ENCODE data around the gene CREG2. TPM values are rescaled to one million over a fixed set of nuclear protein-coding genes. Genes with fewer than 3 reads are reported as not detected.

CREG2 gene
- polyA plus RNA-seq, 1 of the 3 experiments (the other 2 are of a cell fraction), result 1.4 TPM

DNA sequence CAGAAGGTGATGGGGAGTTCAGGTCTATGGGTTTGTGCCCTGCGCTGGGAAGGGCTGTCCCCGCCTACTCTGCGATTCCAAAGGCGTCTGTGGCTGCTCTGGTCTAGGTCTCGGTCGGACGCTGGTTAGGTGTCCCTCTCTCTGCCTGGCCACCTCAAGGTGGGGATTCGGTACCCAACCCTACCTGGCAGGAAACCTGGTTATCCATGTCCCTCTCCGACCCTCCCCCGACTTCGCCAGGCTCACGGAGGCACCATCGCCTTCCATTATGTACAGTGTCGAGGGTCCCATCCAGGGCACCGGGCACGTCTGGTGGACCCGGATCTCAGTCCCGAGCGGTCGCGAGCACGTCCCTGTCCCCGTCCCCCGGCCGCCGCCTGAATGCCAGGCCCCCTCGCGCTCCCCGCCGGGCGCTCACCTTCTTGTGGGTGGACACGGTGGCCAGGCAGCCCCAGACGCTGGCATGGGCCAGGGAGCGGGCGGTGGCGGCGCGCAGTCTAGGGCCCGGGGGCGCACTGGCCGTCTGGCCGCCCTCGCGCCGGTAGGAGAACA, 628 bp downstream of the CREG2 start:
- TF ChIP-seq JUND (IDR thresholded peaks at IDR 0.05) (no peak), TEAD4 (IDR thresholded peaks at IDR 0.05; ENCODE audit: borderline replicate concordance, insufficient read depth) (no peak), MEF2A (IDR thresholded peaks at IDR 0.05; ENCODE audit: borderline replicate concordance, low read depth) (no peak)
- Histone ChIP-seq H3K4me1 (ENCODE audit: control insufficient read depth in 1 of 2, insufficient read depth in 2 of 2, low read depth in 1 of 2, low read length in 1 of 2) (peaks cover 0 to 11% of the 10 kb centered on the region in 2 experiments; a peak in 1 of 4 replicates), H3K9ac (no peak overlapping the region), H2AFZ (ENCODE audit: low read depth) (peak overlapping the region; percentile 82; the same call in 1 of the 2 replicates), H3K4me2 (peak overlapping the region; percentile 97), H3K36me3 (replicated peaks in 1 of 2; ENCODE audit: control insufficient read depth in 1 of 2, insufficient read depth in 2 of 2, low read length in 1 of 2) (no peaks in the 10 kb centered on the region), H3F3A (replicated peaks; ENCODE audit: insufficient read depth) (peaks cover 7% of the 10 kb centered on the region), H3K9me3 (no peaks in the 10 kb centered on the region), H4K20me1 (ENCODE audit: insufficient read depth) (no peaks in the 10 kb centered on the region), H3K27me3 (ENCODE audit: insufficient read depth) (peaks cover 5% of the 10 kb centered on the region; the same call in 1 of the 2 replicates), H3K9me2 (no peaks in the 10 kb centered on the region), H3K27ac (ENCODE audit: low read depth in 2 of 2, low read length in 1 of 2) (no peak overlapping the region), H3K79me2 (ENCODE audit: insufficient read depth) (no peaks in the 10 kb centered on the region), H3K4me3 (ENCODE audit: low read depth in 2 of 2, low read length in 1 of 2) (peak overlapping the region; percentile 61 to 66)
- POLR2A ChIA-PET, result interaction anchor here (1.2 to 1.3 kb wide), 2 partner anchors 14 to 78 kb away, joined by 3 to 4 read pairs; partner anchors contain the start of gene RNF149
- DNase-seq, result peak; percentile 77
- CTCF ChIA-PET, result interaction anchor here (0.7 to 3.7 kb wide), 31 partner anchors 10 to 854 kb away, joined by 3 to 34 read pairs (median 4); partner anchors contain the start of gene RNF149
- WGBS (ENCODE audit: low lambda C conversion rate), result 10% methylated on average over 11 of the region's 45 CpGs

DNA sequence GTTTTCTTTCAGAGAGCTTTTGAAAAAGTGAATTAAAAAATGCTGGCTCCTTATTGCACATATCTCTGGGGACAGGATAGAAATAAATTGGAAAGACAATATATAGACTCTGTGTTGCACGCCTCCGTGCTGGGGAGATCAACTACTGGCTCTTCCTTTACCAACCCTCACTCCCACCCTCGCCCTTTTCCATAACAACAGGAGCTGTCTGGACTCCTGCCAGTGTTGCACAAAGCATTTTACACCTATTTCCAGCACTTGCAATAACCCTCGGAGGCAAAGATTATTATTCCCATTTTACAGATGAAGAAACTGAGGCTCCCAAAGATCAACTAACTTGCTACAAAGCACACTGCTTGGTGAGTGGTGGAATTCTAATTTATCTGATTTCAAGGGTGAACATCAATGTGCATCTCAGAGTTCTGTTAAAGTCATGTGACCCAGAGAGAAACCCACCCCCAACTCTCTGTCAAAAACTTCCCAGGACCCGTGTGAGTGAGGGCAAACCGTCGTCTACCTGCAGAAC, 4.2 kb downstream of the CREG2 start:
- Histone ChIP-seq H3K27me3 (ENCODE audit: insufficient read depth) (peaks cover 5% of the 10 kb centered on the region; the same call in 1 of the 2 replicates), H3K9me2 (no peaks in the 10 kb centered on the region), H3K79me2 (ENCODE audit: insufficient read depth) (no peaks in the 10 kb centered on the region), H3K27ac (ENCODE audit: low read depth in 2 of 2, low read length in 1 of 2) (no peak overlapping the region), H3K36me3 (replicated peaks in 1 of 2; ENCODE audit: control insufficient read depth in 1 of 2, insufficient read depth in 2 of 2, low read length in 1 of 2) (no peaks in the 10 kb centered on the region), H3K4me2 (no peak overlapping the region), H3K4me1 (ENCODE audit: control insufficient read depth in 1 of 2, insufficient read depth in 2 of 2, low read depth in 1 of 2, low read length in 1 of 2) (peaks cover 0 to 11% of the 10 kb centered on the region in 2 experiments; a peak in 1 of 4 replicates), H3K9me3 (no peaks in the 10 kb centered on the region), H2AFZ (ENCODE audit: low read depth) (no peak overlapping the region), H3K4me3 (ENCODE audit: low read depth in 2 of 2, low read length in 1 of 2) (no peak overlapping the region), H3F3A (replicated peaks; ENCODE audit: insufficient read depth) (peaks cover 2% of the 10 kb centered on the region), H3K9ac (no peak overlapping the region), H4K20me1 (ENCODE audit: insufficient read depth) (no peaks in the 10 kb centered on the region)
- POLR2A ChIA-PET, result interaction anchor here (1.1 kb wide), 1 partner anchor 130 kb away, joined by 3 read pairs; no protein-coding TSS in a partner anchor
- TF ChIP-seq, protein P1, sequence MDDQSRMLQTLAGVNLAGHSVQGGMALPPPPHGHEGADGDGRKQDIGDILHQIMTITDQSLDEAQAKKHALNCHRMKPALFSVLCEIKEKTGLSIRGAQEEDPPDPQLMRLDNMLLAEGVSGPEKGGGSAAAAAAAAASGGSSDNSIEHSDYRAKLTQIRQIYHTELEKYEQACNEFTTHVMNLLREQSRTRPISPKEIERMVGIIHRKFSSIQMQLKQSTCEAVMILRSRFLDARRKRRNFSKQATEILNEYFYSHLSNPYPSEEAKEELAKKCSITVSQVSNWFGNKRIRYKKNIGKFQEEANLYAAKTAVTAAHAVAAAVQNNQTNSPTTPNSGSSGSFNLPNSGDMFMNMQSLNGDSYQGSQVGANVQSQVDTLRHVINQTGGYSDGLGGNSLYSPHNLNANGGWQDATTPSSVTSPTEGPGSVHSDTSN (IDR thresholded peaks at IDR 0.05), result no peak
- CTCF ChIA-PET, result interaction anchor here (0.6 to 1.0 kb wide), 2 partner anchors 9 to 75 kb away, joined by 3 read pairs; no protein-coding TSS in a partner anchor
- DNase-seq, result no peak
- WGBS (ENCODE audit: low lambda C conversion rate), result 86% methylated on average over 7 of the region's 7 CpGs

DNA sequence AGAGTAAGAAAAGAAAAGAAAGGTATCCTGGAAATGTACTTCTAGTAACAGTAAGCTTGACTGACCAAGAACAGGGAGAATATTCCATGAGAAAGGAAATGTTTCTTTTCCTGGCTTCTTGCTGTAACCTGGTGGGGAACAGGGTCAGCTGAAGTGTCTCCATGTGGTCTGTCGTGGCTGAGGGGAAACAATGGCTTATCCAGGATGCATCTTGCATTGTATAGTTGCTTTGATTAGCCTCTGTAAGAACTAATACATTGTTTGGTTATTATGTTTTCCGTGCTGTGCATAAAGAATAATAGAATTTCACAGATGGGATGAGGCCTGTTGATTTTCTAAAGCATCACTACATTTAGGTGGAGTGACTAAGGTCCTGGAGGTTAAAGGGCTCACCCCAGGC, 4.9 kb downstream of the CREG2 start:
- H4K20me1 ChIP-seq (ENCODE audit: insufficient read depth), result no peaks in the 10 kb centered on the region
- no peaks in the 10 kb centered on the region for H3K79me2 ChIP-seq (ENCODE audit: insufficient read depth)
- no peak overlapping the region for H3K4me2 ChIP-seq
- no peaks in the 10 kb centered on the region for H3K36me3 ChIP-seq (replicated peaks in 1 of 2; ENCODE audit: control insufficient read depth in 1 of 2, insufficient read depth in 2 of 2, low read length in 1 of 2)
- peaks cover 0 to 6% of the 10 kb centered on the region in 2 experiments; a peak in 1 of 4 replicates for H3K4me1 ChIP-seq (ENCODE audit: control insufficient read depth in 1 of 2, insufficient read depth in 2 of 2, low read depth in 1 of 2, low read length in 1 of 2)
- 89% methylated on average over 2 of the region's 2 CpGs for WGBS (ENCODE audit: low lambda C conversion rate)
- H2AFZ ChIP-seq (ENCODE audit: low read depth), result no peak overlapping the region
- H3K27me3 ChIP-seq (ENCODE audit: insufficient read depth), result peaks cover 5% of the 10 kb centered on the region; the same call in 1 of the 2 replicates
- H3K4me3 ChIP-seq (ENCODE audit: low read depth in 2 of 2, low read length in 1 of 2), result no peak overlapping the region
- TF ChIP-seq, protein P2, sequence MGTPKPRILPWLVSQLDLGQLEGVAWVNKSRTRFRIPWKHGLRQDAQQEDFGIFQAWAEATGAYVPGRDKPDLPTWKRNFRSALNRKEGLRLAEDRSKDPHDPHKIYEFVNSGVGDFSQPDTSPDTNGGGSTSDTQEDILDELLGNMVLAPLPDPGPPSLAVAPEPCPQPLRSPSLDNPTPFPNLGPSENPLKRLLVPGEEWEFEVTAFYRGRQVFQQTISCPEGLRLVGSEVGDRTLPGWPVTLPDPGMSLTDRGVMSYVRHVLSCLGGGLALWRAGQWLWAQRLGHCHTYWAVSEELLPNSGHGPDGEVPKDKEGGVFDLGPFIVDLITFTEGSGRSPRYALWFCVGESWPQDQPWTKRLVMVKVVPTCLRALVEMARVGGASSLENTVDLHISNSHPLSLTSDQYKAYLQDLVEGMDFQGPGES (IDR thresholded peaks at IDR 0.05; ENCODE audit: low read depth, low read length), result no peak
- TF ChIP-seq, protein P3, sequence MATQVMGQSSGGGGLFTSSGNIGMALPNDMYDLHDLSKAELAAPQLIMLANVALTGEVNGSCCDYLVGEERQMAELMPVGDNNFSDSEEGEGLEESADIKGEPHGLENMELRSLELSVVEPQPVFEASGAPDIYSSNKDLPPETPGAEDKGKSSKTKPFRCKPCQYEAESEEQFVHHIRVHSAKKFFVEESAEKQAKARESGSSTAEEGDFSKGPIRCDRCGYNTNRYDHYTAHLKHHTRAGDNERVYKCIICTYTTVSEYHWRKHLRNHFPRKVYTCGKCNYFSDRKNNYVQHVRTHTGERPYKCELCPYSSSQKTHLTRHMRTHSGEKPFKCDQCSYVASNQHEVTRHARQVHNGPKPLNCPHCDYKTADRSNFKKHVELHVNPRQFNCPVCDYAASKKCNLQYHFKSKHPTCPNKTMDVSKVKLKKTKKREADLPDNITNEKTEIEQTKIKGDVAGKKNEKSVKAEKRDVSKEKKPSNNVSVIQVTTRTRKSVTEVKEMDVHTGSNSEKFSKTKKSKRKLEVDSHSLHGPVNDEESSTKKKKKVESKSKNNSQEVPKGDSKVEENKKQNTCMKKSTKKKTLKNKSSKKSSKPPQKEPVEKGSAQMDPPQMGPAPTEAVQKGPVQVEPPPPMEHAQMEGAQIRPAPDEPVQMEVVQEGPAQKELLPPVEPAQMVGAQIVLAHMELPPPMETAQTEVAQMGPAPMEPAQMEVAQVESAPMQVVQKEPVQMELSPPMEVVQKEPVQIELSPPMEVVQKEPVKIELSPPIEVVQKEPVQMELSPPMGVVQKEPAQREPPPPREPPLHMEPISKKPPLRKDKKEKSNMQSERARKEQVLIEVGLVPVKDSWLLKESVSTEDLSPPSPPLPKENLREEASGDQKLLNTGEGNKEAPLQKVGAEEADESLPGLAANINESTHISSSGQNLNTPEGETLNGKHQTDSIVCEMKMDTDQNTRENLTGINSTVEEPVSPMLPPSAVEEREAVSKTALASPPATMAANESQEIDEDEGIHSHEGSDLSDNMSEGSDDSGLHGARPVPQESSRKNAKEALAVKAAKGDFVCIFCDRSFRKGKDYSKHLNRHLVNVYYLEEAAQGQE (IDR thresholded peaks at IDR 0.05; ENCODE audit: low read depth, low read length), result no peak
- no peak for TF ChIP-seq RXRA (IDR thresholded peaks at IDR 0.05; ENCODE audit: borderline replicate concordance, low read depth)
- TF ChIP-seq FOSL2 (IDR thresholded peaks at IDR 0.05; ENCODE audit: borderline replicate concordance, low read depth), result no peak
- TF ChIP-seq TEAD4 (IDR thresholded peaks at IDR 0.05; ENCODE audit: borderline replicate concordance, insufficient read depth), result no peak
- no peak for TF ChIP-seq ELF1 (IDR thresholded peaks at IDR 0.05)
- no peak for TF ChIP-seq GABPA (IDR thresholded peaks at IDR 0.05; ENCODE audit: low read depth)
- no peak for TF ChIP-seq GATA2 (CRISPR knock-in tag; IDR thresholded peaks at IDR 0.05)
- no peak for TF ChIP-seq YY1 (IDR thresholded peaks at IDR 0.05; ENCODE audit: low read depth)
- no peak for TF ChIP-seq NFIC (IDR thresholded peaks at IDR 0.05; ENCODE audit: borderline replicate concordance)
- no peak for TF ChIP-seq NRF1 (IDR thresholded peaks at IDR 0.05; ENCODE audit: low read depth, low read length)
- ChIA-PET CTCF (interaction anchor here (0.6 to 1.0 kb wide), 2 partner anchors 9 to 76 kb away, joined by 3 read pairs; no protein-coding TSS in a partner anchor), POLR2A (no interaction called here)
- H3K9me3 ChIP-seq, result no peaks in the 10 kb centered on the region
- H3K27ac ChIP-seq (ENCODE audit: low read depth in 2 of 2, low read length in 1 of 2), result no peak overlapping the region
- no peak overlapping the region for H3K9ac ChIP-seq
- H3F3A ChIP-seq (replicated peaks; ENCODE audit: insufficient read depth), result no peaks in the 10 kb centered on the region
- no peak for DNase-seq
- H3K9me2 ChIP-seq, result no peaks in the 10 kb centered on the region
